HepG2 (cell line): ENCODE data around the gene MORC4. TPM values are rescaled to one million over a fixed set of nuclear protein-coding genes. Genes with fewer than 3 reads are reported as not detected.

Experiments used
- ATAC-seq: fragments of 200-7000 bp; cut with Tn5 transposase; 3 replicates; pipeline ENCODE4 v1.9.1; 2020; ENCODE audit warnings: mild to moderate bottlenecking, moderate library complexity
- BruUV-seq: library from RNA; stranded (reverse); fragments of 400-500 nt; replicated peaks from 2 replicates; lab custom pipeline; 2021; lab: Mats Ljungman, UMichigan
- CTCF ChIA-PET: fragments of 300-600 bp; formaldehyde crosslinking; extraction: SDS; loops from one replicate; lab custom pipeline; 2021; ENCODE audit warnings: low total read pairs, inconsistent platforms, low intra/inter-chr PET ratio; lab: Yijun Ruan, JAX
- POLR2A ChIA-PET: fragments of 350-600 bp; sonication (Branson Sonifier 250); formaldehyde crosslinking; loops from one replicate; lab custom pipeline; 2020; ENCODE audit warnings: antibody characterized with exemption, inconsistent platforms; lab: Yijun Ruan, JAX
- DNase-seq: peaks from one replicate; pipeline ENCODE4 v3.0.0-alpha.2; 2015; ENCODE audit warnings: low spot score
- FAIRE-seq: peaks from 3 replicates; lab custom pipeline; 2011; peaks lifted over from hg19 to GRCh38; lab: Jason Lieb, UNC
- H2AFZ ChIP-seq: one replicate; pipeline ENCODE4 v1.6.1; 2011; ENCODE audit warnings: low read length, inconsistent platforms
- H3K27ac ChIP-seq: fragments of 300-600 bp; 3 replicates; pipeline ENCODE4 v1.8.0; 2011; ENCODE audit warnings: mixed run types, mild to moderate bottlenecking, mixed read lengths, low read length, inconsistent platforms; ENCODE audit not compliant: insufficient read depth; ENCODE audit errors: extremely low read length
- H3K27me3 ChIP-seq, 2 experiments: fragments of 200-600 bp in 1 of 2; 2 replicates in 1 of 2; 3 replicates in 1 of 2; pipeline versions ENCODE4 v1.6.0 to v1.8.0; 2011; ENCODE audit warnings: low read length in 2 of 2, mild to moderate bottlenecking in 2 of 2, moderate library complexity in 2 of 2, inconsistent platforms in 1 of 2; ENCODE audit not compliant: insufficient read depth in 2 of 2, control insufficient read depth in 1 of 2
- H3K36me3 ChIP-seq, 2 experiments: fragments of 200-600 bp in 1 of 2; replicated peaks in 1 of 2; 2 replicates in 1 of 2; 3 replicates in 1 of 2; pipeline versions ENCODE4 v1.5.1 to v1.8.0; 2011; ENCODE audit warnings: low read length in 2 of 2, inconsistent platforms in 1 of 2; ENCODE audit not compliant: insufficient read depth in 2 of 2, control insufficient read depth in 1 of 2
- H3K4me1 ChIP-seq: 2 replicates; pipeline ENCODE4 v1.5.1; 2012; ENCODE audit warnings: low read length, inconsistent platforms; ENCODE audit not compliant: insufficient read depth
- H3K4me2 ChIP-seq: 2 replicates; pipeline ENCODE4 v1.6.0; 2011; ENCODE audit warnings: low read depth, low read length, inconsistent platforms
- H3K4me3 ChIP-seq, 3 experiments: fragments of 200-600 bp in 1 of 3; sonication (generic), shearing (Covaris generic) in 1 of 3; replicated peaks in 1 of 3; 2 replicates each; pipeline ENCODE4 v1.5.1; 2011 to 2016; ENCODE audit warnings: low read length in 3 of 3, inconsistent platforms in 2 of 3, low read depth in 2 of 3, mild to moderate bottlenecking in 2 of 3, control low read depth in 1 of 3, mixed read lengths in 1 of 3; ENCODE audit not compliant: insufficient read depth in 1 of 3
- H3K79me2 ChIP-seq: one replicate; pipeline ENCODE4 v1.6.1; 2011; ENCODE audit warnings: low read length, inconsistent platforms; ENCODE audit not compliant: insufficient read depth
- H3K9ac ChIP-seq: 2 replicates; pipeline ENCODE4 v1.6.0; 2011; ENCODE audit warnings: mild to moderate bottlenecking, low read depth, low read length, inconsistent platforms; ENCODE audit not compliant: insufficient read depth
- H3K9me3 ChIP-seq: 2 replicates; pipeline ENCODE4 v1.5.1; 2012; ENCODE audit warnings: mild to moderate bottlenecking, low read length
- H4K20me1 ChIP-seq: 2 replicates; pipeline ENCODE4 v1.6.0; 2011; ENCODE audit warnings: inconsistent platforms, mild to moderate bottlenecking, low read length, moderate library complexity; ENCODE audit not compliant: insufficient read depth
- CBX1 ChIP-seq: IDR thresholded peaks from one replicate; pipeline ENCODE4 v1.6.1; 2016; ENCODE audit warnings: antibody characterized with exemption, low read depth
- FOXA1 ChIP-seq, 2 experiments: fragments of 450-650 bp in 1 of 2; sonication (generic) in 1 of 2; formaldehyde crosslinking in 1 of 2; IDR thresholded peaks; 2 replicates each; pipeline versions ENCODE4 v1.4.0 to v1.6.1; 2016 to 2020; ENCODE audit warnings: missing genetic modification reagents in 1 of 2
- GFI1 ChIP-seq: sonication (generic); formaldehyde crosslinking; IDR thresholded peaks from 2 replicates; pipeline ENCODE4 v1.5.0; 2020; ENCODE audit warnings: missing genetic modification reagents, mild to moderate bottlenecking, borderline replicate concordance
- NFE2L2 ChIP-seq: fragments of 150-350 bp; IDR thresholded peaks from 2 replicates; pipeline ENCODE4 v1.6.1; 2014; ENCODE audit warnings: low read length
- RARA ChIP-seq: IDR thresholded peaks from 2 replicates; pipeline ENCODE4 v1.6.1; 2016; ENCODE audit warnings: missing genetic modification reagents, missing compliant biosample characterization
- ZNF557 ChIP-seq: sonication (generic); formaldehyde crosslinking; IDR thresholded peaks from 2 replicates; pipeline ENCODE4 v1.4.0; 2020; ENCODE audit warnings: missing genetic modification reagents
- WGBS: methylation state at CpG from one replicate; pipeline ENCODE4 v1.1.6; 2017; ENCODE audit warnings: low lambda C conversion rate; 5-methylcytosine and 5-hydroxymethylcytosine counted together
- in situ Hi-C: cut with HindIII; loops from 2 replicates; pipeline ENCODE4 v1.10.0; 2017; ENCODE audit warnings: low pct_unique_long_range_greater_than_20kb; ENCODE audit not compliant: extremely low pct_ligation_motif_present
- intact Hi-C: fragments of 100-400 bp; cut with micrococcal nuclease; formaldehyde crosslinking; loops from one replicate; pipeline ENCODE4 v1.10.0; 2022; ENCODE audit not compliant: unreplicated experiment
- polyA plus RNA-seq, 8 experiments: library from polyadenylated mRNA; depleted of rRNA in 3 of 8; stranded (reverse) in 7 of 8; unstranded in 1 of 8; fragments of >200 nt; fragmentation: Illumina TruSeq in 4 of 8; extraction: Trizol in 4 of 8; gene quantifications; 2 replicates each; pipeline versions ENCODE4 v1.2.1 to v1.2.3, GENCODE V29; 2011 to 2016; ENCODE audit warnings: low read depth in 4 of 8, missing spikeins in 1 of 8, mixed read lengths in 1 of 8; ENCODE audit not compliant: insufficient read depth in 1 of 8
- total RNA-seq, 5 experiments: library from RNA; depleted of rRNA; stranded (reverse); fragments of >200 nt; fragmentation: Illumina TruSeq; extraction: Trizol; gene quantifications; 2 replicates each; pipeline ENCODE4 v1.2.3, GENCODE V29; 2016; ENCODE audit warnings: low read depth in 1 of 5
- TF ChIP-seq, protein P1 (sequence below): sonication (generic); formaldehyde crosslinking; IDR thresholded peaks from 2 replicates; pipeline ENCODE4 v1.5.1; 2020; ENCODE audit warnings: mild to moderate bottlenecking, missing genetic modification reagents
- TF ChIP-seq, protein P2 (sequence below): IDR thresholded peaks from 2 replicates; pipeline ENCODE4 v1.6.1; 2016; ENCODE audit warnings: missing compliant biosample characterization, missing genetic modification reagents, borderline replicate concordance

The MORC4 gene
- total and polyA plus RNA-seq, 2 of the 13 experiments (the other 11 are each of a cell fraction or from before 2014, with no cell fraction given) = 7.3 to 17.6 TPM

DNA sequence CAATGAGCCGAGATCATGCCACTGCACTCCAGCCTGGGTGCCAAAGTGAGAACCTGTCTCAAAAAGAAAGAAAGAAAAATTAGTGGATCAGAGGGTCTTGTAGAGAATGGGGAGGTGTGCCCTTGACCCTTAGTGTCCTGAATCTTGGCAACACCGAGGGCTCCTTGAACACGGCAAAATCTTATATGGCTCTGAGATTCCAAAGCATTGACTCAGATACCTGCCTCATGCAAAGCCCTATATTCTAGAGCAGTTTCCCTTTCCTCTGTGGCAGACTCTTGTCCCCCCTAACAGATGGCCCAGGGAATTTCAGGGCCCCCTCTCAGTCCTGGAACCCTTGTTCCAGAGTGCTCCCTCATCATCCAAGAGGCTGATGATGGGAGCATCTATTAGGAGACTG, 73.0 kb downstream of the MORC4 start:
- Histone ChIP-seq H3K36me3 (no peaks in the 10 kb centered on the region), H2AFZ (no peak overlapping the region), H3K27me3 (no peaks in the 10 kb centered on the region), H4K20me1 (no peaks in the 10 kb centered on the region), H3K4me1 (peaks cover 42% of the 10 kb centered on the region), H3K27ac (no peak overlapping the region), H3K9me3 (no peaks in the 10 kb centered on the region), H3K4me3 (no peak overlapping the region), H3K9ac (no peak overlapping the region), H3K79me2 (no peaks in the 10 kb centered on the region), H3K4me2 (no peak overlapping the region)
- DNase-seq (no peak), ATAC-seq (no peak), FAIRE-seq (no peak)
- in situ Hi-C loops = no loop called here
- no peak for TF ChIP-seq CBX1
- TF ChIP-seq, protein P1, sequence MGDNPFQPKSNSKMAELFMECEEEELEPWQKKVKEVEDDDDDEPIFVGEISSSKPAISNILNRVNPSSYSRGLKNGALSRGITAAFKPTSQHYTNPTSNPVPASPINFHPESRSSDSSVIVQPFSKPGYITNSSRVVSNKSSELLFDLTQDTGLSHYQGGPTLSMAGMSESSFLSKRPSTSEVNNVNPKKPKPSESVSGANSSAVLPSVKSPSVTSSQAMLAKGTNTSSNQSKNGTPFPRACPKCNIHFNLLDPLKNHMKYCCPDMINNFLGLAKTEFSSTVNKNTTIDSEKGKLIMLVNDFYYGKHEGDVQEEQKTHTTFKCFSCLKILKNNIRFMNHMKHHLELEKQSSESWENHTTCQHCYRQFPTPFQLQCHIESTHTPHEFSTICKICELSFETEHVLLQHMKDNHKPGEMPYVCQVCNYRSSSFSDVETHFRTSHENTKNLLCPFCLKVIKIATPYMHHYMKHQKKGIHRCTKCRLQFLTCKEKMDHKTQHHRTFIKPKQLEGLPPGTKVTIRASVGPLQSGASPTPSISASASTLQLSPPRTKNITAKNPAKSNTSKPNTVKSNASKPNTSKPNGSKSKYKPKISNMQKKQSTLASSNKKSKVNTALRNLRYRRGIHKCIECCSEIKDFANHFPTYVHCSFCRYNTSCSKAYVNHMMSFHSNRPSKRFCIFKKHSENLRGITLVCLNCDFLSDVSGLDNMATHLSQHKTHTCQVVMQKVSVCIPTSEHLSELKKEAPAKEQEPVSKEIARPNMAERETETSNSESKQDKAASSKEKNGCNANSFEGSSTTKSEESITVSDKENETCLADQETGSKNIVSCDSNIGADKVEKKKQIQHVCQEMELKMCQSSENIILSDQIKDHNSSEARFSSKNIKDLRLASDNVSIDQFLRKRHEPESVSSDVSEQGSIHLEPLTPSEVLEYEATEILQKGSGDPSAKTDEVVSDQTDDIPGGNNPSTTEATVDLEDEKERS = no peak
- no peak for TF ChIP-seq GFI1 (CRISPR knock-in tag)
- intact Hi-C loops = no loop called here
- ChIA-PET POLR2A (interaction anchor here (1.0 kb wide), 1 partner anchor 26 kb away, joined by 7 read pairs; no protein-coding TSS in a partner anchor), CTCF (no interaction called here)
- no TSS peak for BruUV-seq
- WGBS = 86% methylated on average over 3 of the region's 3 CpGs

DNA sequence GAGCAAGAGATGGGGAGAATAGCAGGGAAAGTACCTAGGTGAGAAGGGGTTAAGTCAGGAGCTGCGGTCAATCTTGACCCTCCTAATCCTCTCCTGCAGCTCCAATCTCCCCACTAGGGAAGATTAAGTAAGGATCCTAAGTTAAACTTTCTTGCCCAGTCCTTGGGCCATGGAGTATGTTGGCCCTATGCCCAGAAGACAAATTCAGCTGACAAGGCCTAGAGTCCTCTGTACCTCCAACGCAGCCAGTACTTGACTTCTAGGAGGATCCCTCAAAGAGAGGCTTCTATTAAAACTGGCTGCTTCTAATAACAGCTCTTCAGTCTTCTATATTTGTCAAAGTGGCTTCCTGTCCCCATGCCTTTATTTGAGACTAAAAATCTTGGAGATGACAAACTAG, 78.4 kb downstream of the MORC4 start:
- no peaks in the 10 kb centered on the region for H4K20me1 ChIP-seq
- DNase-seq (no peak), FAIRE-seq (no peak), ATAC-seq (no peak)
- no peak overlapping the region for H2AFZ ChIP-seq
- in situ Hi-C loops (no loop called here), intact Hi-C loops (no loop called here)
- no peaks in the 10 kb centered on the region for H3K79me2 ChIP-seq
- H3K4me3 ChIP-seq = no peak overlapping the region
- peaks cover 15% of the 10 kb centered on the region for H3K4me1 ChIP-seq
- no peak overlapping the region for H3K27ac ChIP-seq
- no peaks in the 10 kb centered on the region for H3K36me3 ChIP-seq
- no peaks in the 10 kb centered on the region for H3K27me3 ChIP-seq
- CTCF ChIA-PET = no interaction called here
- TF ChIP-seq RARA (CRISPR knock-in tag) (no peak), NFE2L2 (no peak), FOXA1 (IDR thresholded peaks at IDR 0.05) (no peak), FOXA1 (CRISPR knock-in tag; IDR thresholded peaks at IDR 0.05) (no peak), ZNF557 (no peak)
- TF ChIP-seq, protein P2, sequence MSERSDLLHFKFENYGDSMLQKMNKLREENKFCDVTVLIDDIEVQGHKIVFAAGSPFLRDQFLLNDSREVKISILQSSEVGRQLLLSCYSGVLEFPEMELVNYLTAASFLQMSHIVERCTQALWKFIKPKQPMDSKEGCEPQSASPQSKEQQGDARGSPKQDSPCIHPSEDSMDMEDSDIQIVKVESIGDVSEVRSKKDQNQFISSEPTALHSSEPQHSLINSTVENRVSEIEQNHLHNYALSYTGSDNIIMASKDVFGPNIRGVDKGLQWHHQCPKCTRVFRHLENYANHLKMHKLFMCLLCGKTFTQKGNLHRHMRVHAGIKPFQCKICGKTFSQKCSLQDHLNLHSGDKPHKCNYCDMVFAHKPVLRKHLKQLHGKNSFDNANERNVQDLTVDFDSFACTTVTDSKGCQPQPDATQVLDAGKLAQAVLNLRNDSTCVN = no peak
- POLR2A ChIA-PET = interaction anchor here (1.2 kb wide), 2 partner anchors 11 to 20 kb away, joined by 3 to 4 read pairs; no protein-coding TSS in a partner anchor
- no peak overlapping the region for H3K4me2 ChIP-seq
- BruUV-seq = no TSS peak
- no peak overlapping the region for H3K9ac ChIP-seq
- WGBS = 100% methylated on average over 1 of the region's 2 CpGs
- H3K9me3 ChIP-seq = no peaks in the 10 kb centered on the region
